Effector memory CD8-positive, alpha-beta T cell (primary cell): ENCODE data around the gene TSC2.
A peak's percentile ranks its signal among the peaks of the same experiment; 100 is the strongest.
"Not testable (repeated sequence)": the region's sequence is repeated elsewhere in the genome, so short reads cannot be mapped to it uniquely, and the experiment has no call there.

Experiments used
- ATAC-seq: fragments of 150-1000 bp; cut with Tn5 transposase; replicated peaks from 2 replicates; pipeline ENCODE4 v1.10.0; 2021; ENCODE audit warnings: mild to moderate bottlenecking, moderate library complexity
- DNase-seq, 3 experiments: peaks; one replicate each; pipeline ENCODE4 v3.0.0; 2021
- H3K27ac Mint-ChIP-seq, 2 donors: one replicate each; pipeline ENCODE4 v1.8.0; 2022; ENCODE audit warnings: mild to moderate bottlenecking in 2 of 2, mixed read lengths in 2 of 2, moderate library complexity in 2 of 2
- H3K27me3 Mint-ChIP-seq, 2 donors: one replicate each; pipeline ENCODE4 v1.8.0; 2022; ENCODE audit warnings: mixed read lengths in 2 of 2
- H3K36me3 Mint-ChIP-seq: one replicate; pipeline ENCODE4 v1.8.0; 2022; ENCODE audit warnings: mild to moderate bottlenecking, moderate library complexity, mixed read lengths; ENCODE audit not compliant: insufficient read depth
- H3K4me1 Mint-ChIP-seq, 2 donors: one replicate each; pipeline ENCODE4 v1.8.0; 2022; ENCODE audit warnings: low read depth in 2 of 2, mixed read lengths in 2 of 2
- H3K4me3 Mint-ChIP-seq, 2 donors: one replicate each; pipeline ENCODE4 v1.8.0; 2022; ENCODE audit warnings: mild to moderate bottlenecking in 2 of 2, mixed read lengths in 2 of 2, moderate library complexity in 2 of 2
- H3K9me3 Mint-ChIP-seq, 2 donors: one replicate each; pipeline ENCODE4 v1.8.0; 2022; ENCODE audit warnings: mixed read lengths in 2 of 2

TSC2 gene

DNA sequence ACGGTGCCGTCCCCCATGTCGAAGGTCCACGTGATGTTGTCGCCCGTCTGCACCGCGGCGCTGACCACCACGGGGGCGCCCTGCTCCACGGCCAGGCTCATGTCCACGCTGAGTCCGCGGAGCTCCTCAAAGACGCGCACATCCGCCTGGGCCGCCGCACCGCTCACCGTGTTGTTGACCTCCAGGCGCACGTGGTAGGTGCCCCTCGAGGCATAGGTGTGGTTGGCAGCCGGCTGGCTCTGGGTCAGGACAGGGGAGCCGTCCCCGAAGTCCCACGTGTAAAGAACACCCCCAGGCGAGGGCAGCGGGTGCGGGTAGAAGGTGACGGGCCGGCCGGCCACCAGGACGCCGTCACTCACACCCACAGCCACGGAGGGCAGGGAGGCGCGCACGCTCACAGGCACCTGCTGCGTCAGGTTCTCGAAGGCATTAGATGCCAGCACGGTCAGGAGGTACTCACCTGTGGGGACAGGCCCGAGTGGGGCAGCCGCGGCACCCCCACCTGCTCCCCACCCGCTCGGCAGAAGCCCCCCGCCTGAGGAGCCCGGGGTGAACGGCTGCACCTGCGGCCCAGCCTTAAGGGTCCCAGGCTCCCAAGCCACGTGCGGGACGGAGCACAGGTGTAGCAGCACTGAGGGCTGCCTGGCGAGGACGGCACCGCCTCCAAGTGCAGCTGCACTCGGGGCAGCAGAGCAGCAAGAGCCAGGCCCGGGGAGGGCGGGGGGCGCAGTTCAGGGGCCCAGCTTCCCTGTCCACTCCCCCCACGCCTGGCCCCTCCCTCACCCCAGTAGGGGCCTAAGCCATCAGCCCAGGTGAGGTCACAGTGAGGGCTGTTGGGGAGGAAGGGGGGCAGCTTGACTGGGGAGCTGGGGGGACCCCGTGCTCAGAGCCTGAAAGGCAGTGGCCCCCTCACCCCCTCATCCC lies 63.9 kb downstream of the TSC2 start:
- not testable (repeated sequence) for H3K27me3 Mint-ChIP-seq, H3K9me3 Mint-ChIP-seq, ATAC-seq, H3K36me3 Mint-ChIP-seq, H3K4me1 Mint-ChIP-seq, H3K27ac Mint-ChIP-seq, H3K4me3 Mint-ChIP-seq, DNase-seq

DNA sequence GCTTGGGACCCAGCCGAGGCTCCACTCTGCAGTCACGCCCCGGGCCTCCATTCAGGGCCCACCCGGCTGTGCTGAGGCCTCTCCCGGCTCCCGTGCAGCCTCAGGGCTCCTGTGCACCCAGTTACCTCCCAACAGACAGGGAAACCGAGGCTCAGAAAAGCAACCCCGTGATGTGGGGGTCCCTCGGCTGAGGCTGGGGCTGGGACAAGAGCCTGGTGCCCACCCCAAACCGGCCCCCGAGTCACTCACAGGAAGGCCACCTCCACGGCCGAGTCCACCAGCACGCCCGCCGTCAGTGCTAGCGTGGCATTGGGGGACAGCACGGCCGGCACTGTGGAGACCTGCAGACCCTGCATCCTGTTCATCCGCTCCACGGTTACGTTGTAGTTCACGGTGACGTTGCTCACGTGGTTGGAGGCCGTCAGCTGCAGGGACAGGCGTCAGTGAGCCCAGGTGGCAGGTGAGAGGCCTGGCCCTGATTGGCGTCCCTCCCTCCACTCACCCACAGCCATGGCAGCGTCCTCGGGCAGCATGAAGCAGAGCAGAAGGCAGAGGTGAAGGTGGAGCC lies 64.8 kb downstream of the TSC2 start:
- not testable (repeated sequence) for H3K9me3 Mint-ChIP-seq, DNase-seq, H3K4me3 Mint-ChIP-seq, H3K36me3 Mint-ChIP-seq, H3K4me1 Mint-ChIP-seq, H3K27ac Mint-ChIP-seq, ATAC-seq, H3K27me3 Mint-ChIP-seq

DNA sequence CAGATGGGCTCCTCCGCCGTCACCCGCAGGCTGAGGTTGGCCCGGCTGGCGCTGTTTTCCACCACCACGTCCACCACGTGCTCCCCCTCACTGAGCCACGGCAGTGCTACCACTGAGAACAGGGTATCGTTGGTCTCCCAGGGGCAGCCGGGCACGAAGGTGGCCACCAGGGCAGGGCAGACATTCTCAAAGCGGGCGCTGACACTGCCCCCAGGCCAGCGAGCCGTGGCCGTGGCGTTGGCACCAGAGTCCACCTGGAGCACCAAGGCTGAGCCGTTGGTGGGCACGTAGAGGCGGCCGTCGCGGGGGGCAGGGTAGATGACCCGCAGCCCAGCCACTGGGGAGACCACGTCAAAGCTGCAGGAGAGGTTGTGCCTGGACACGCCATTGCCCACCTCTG lies 66.4 kb downstream of the TSC2 start:
- not testable (repeated sequence) for H3K36me3 Mint-ChIP-seq, DNase-seq, ATAC-seq

DNA sequence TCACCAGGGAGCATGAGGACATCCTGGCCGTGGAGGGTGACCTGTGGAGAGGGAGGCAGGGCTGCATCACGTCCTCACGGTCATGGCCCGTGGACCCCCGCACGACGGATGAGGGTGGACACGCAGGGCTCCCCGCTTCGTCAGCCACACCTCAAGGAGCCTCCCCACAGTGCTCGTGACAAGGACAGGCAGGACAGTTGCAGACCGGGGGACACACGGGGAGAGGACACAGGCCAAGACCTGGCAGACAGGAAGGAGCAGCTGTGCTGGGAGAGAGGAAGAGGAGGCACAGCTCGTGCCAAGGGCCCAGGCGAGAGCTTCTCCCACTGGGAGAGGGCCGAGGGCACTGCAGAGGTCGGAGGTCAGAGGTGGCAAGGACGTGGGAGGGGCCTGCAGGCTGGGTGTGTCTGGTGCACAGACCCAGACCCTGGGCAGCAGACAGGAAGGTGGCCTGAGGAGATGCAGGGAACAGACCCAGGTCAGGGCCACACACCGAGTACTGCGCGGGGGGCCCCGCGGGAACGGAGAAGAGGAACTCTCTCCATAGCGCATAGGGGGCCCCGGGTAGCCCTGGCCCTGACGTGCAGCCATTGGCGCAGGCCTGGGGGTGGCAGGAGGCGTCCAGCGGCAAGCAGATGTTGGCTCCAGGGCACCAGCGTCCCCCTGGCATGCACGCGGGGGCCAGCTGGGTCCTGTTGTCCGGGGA lies 67.3 kb downstream of the TSC2 start:
- H3K27me3 Mint-ChIP-seq, H3K9me3 Mint-ChIP-seq, H3K27ac Mint-ChIP-seq, DNase-seq, H3K4me3 Mint-ChIP-seq, H3K4me1 Mint-ChIP-seq, H3K36me3 Mint-ChIP-seq, ATAC-seq: not testable (repeated sequence)

More for the DNA sequence above, 66.4 kb downstream of the TSC2 start:
- H3K27me3 Mint-ChIP-seq, H3K9me3 Mint-ChIP-seq, H3K27ac Mint-ChIP-seq, H3K4me3 Mint-ChIP-seq, H3K4me1 Mint-ChIP-seq: not testable (repeated sequence)

DNA sequence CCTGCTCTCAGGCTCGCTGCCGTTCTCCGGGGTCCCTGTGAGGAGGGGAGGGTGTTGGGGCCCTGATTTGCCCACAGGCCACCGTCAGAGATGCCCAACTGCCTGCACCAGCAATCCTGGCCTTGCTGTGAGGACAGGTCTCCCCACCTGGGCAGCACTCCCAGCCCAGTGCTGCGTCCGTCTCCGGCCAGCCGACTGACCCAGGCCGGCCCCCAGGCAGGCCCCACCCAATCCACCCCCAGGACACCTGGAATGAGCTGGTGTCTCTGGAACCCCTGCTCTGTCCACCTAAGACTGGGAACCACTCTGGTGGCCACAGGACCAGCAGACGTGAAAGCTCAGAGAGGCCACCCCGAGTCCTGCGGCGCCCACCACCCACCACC lies 67.8 kb downstream of the TSC2 start:
- Mint-ChIP-seq H3K36me3 (peaks cover 6% of the 10 kb centered on the region), H3K4me1 (peaks cover 0 to 5% of the 10 kb centered on the region in 2 donors), H3K27ac (no peak overlapping the region), H3K4me3 (no peak overlapping the region), H3K9me3 (no peaks in the 10 kb centered on the region), H3K27me3 (no peaks in the 10 kb centered on the region)
- ATAC-seq, result no peak
- DNase-seq, result no peak

DNA sequence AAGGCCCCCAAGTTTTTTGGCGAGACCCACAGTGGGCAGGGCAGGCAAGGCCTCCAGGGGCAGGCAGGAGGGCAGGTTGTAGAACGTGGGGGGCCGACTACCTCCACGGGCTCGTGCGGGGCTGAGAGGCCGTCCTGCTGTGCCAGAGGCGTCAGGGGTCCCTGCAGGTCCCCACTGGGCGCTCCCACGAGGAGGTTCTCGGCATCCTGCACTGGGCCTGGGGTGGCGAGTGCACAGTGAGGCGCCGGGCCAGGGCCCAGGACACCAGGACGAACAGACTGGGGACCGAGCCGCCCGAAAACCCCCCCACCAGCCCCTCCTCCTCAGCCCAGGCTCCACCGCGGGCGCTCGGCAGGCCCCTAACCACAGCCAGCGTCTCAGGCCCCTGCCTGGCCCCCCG lies 68.6 kb downstream of the TSC2 start:
- H3K36me3 Mint-ChIP-seq, DNase-seq, ATAC-seq, H3K27ac Mint-ChIP-seq, H3K9me3 Mint-ChIP-seq, H3K4me1 Mint-ChIP-seq, H3K27me3 Mint-ChIP-seq, H3K4me3 Mint-ChIP-seq: not testable (repeated sequence)

DNA sequence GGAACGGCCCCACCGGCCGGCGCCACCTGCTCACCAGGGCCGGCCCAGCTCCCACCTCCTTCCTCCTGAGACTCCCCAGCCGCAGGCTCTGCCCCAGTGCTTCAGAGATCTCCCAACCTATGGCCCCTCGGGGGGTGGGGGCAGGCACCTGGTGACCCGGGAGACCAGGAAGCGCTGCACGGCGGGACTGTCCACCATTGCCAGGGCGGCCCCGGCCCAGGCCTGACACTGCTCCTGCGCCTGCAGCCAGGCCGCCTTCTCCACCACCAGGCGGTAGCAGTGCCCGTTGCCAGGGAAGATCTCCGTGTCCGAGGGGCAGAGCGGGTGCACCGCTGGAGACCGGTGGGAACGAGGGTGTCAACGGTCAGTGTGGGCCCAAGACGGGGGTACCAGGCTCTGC lies 69.6 kb downstream of the TSC2 start:
- H3K27me3 Mint-ChIP-seq, DNase-seq, H3K36me3 Mint-ChIP-seq, H3K9me3 Mint-ChIP-seq, ATAC-seq, H3K27ac Mint-ChIP-seq, H3K4me3 Mint-ChIP-seq, H3K4me1 Mint-ChIP-seq: not testable (repeated sequence)

DNA sequence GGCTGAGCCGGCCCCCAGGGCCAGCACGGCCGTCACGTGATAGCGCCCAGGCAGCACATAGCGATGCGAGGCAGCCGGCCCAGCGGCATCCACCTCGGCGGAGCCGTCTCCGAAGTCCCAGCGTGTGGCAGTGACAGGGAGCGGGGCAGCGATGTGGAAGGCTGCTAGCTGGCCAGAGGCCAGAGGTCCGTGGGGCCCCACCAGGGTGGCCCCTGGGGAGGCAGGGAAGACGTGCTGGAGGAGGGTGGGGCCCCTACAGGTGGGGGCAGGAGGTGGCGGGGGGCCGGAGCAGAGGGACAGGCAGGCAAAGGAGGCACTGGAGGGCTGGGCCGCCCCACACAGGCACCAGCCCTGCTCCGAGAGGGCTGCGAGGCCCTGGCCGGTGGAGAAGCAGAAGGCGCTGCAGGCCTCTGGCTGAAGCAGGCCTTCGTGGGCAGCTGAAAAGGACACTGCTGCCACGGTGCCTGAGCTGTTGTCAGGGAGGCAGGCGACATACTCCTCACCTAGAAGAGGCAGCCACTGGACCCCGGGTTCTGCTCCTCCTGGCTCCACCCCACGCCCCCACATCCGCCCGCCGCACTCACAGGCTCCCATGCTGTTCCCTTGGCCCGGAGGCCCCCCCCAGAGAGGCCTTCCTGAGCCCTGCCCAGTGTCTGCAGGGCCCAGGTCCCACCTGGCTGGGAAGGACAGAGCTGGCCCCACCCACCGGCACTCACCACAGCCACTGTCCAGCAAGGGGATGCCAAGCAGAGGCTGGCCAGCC lies 70.4 kb downstream of the TSC2 start:
- not testable (repeated sequence) for H3K9me3 Mint-ChIP-seq, ATAC-seq, H3K4me3 Mint-ChIP-seq, H3K27me3 Mint-ChIP-seq, DNase-seq, H3K4me1 Mint-ChIP-seq, H3K36me3 Mint-ChIP-seq, H3K27ac Mint-ChIP-seq

DNA sequence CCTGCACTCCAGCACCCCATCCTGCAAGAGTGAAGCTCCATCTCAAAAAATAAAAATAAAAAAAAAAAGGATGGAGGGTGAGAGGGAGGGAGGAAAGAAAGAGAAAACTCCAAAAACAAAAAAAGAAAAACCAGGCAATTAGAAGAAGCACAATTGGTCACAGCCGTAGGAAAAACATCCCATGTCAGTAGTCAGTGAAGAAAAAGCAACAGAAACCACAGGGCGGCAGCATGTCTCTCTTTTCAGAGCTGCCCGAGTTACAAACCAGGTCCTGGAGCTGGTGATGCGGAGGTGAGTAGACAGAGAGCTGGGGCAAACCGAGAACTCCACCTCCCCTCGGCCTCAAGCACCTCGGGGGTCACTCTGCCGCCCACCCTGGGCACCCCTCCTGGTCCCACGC lies 73.5 kb downstream of the TSC2 start:
- not testable (repeated sequence) for H3K4me3 Mint-ChIP-seq, H3K9me3 Mint-ChIP-seq, H3K36me3 Mint-ChIP-seq, H3K27me3 Mint-ChIP-seq, DNase-seq, H3K27ac Mint-ChIP-seq, H3K4me1 Mint-ChIP-seq
- ATAC-seq, result peak; percentile 53

DNA sequence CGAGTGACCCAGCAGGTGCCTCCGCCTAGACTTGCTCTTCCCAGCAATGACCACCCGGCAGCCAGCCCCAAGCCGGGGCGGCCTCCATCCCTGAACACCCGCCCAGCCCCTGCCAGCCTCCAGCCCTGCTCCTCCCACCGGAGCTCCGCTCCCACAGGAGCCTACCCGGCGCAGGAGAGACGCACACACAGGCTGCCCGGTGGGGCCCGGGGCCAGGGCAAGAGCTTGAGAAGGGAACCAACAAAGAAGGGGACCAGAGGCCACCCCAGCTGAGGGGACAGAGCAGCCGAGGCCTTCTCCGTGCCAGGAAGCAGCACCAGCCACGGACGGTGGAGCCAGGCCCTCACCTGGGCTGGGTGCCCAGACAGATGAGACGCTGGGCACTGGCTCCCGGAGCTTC lies 74.1 kb downstream of the TSC2 start:
- H3K4me3 Mint-ChIP-seq, result no peak overlapping the region
- no peak overlapping the region for H3K27ac Mint-ChIP-seq
- ATAC-seq (no peak), DNase-seq (no peak)
- H3K27me3 Mint-ChIP-seq, result no peaks in the 10 kb centered on the region
- H3K4me1 Mint-ChIP-seq, result peaks cover 7 to 8% of the 10 kb centered on the region in 2 donors
- no peaks in the 10 kb centered on the region for H3K9me3 Mint-ChIP-seq
- peaks cover 6% of the 10 kb centered on the region for H3K36me3 Mint-ChIP-seq

DNA sequence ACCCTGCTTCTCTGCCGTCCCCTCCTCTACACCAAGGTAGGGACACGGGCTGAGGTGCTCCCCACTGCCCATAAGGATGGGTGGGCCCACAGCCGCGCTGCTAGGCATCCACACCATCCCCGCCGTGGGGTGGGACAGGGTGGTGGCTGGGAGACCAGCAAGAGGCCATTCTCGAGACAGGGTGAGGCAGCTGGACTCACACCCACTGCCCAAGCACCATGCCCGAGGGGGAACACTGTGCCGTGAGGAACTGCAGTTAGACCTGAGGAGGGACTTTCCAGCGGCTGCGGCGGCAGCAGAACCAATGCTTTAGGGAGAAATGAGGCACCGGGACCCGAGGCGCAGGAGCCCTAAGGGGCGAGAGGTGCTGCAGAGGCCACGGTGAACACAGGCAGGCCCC lies 74.6 kb downstream of the TSC2 start:
- H3K27ac Mint-ChIP-seq, result no peak overlapping the region
- peaks cover 11% of the 10 kb centered on the region for H3K36me3 Mint-ChIP-seq
- H3K9me3 Mint-ChIP-seq, result no peaks in the 10 kb centered on the region
- no peaks in the 10 kb centered on the region for H3K27me3 Mint-ChIP-seq
- DNase-seq (no peak), ATAC-seq (no peak)
- H3K4me3 Mint-ChIP-seq, result no peak overlapping the region
- H3K4me1 Mint-ChIP-seq, result peaks cover 7 to 10% of the 10 kb centered on the region in 2 donors

DNA sequence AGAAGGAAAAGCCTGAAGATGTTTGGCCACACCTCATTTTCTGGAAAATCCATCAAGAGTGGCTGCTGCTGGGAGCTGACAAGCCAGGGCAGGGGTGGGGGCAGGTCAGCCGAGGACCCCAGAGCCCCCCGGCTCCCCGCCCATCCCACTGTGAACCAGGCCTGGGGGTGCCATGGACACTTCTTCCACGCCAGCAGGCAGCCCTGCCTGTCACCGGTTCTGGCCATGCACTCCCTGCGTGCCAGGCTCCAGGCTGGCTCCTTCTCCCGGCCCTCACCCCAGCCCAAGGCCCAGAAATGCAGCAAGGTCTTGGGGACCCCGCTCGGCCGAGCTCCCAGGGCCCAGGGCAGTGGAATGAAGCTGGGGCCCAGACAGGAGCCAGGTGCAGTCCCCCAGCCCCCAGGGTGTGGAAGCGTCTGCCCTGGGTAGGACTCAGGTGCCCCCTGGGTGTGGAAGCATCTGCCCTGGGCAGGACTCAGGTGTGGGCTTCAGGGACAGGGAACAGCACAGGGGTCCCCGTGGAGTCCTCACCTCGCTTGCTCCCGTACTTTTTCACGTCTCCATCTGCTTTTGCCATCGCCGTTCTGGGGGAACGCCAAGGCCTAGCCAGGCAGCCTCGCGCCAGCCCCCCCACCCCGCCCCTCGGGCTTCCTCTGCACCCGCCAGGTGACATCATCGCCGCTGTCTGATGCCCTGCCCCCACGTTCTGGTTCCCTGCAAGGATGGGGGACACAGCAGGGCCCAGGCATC lies 75.3 kb downstream of the TSC2 start:
- peaks cover 7 to 10% of the 10 kb centered on the region in 2 donors for H3K4me1 Mint-ChIP-seq
- not testable (repeated sequence) for H3K9me3 Mint-ChIP-seq, H3K27me3 Mint-ChIP-seq, H3K27ac Mint-ChIP-seq, DNase-seq, H3K4me3 Mint-ChIP-seq, ATAC-seq
- H3K36me3 Mint-ChIP-seq, result peaks cover 11% of the 10 kb centered on the region
